Measurements from ENCODE around the gene ADM.

DNA sequence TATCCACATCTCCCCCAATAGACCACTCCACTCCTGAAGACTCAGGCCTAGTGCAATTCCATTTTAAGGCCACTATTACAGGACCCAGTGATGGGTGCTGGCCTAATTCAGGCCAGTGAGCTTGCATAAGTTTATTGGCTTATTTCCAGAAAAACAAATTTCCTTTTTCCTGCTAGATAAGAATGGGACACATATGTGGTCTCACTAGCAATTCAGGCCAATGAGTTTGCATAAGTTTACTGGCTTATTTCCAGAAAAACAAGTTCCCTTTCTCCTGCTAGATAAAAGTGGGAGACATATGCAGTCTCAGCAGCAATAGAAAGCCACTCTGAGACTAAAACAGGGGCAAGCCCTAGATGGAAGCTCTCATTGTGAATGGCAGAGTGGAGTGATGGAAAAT is 22.4 kb downstream of the ADM start:
- TF ChIP-seq, protein P1, sequence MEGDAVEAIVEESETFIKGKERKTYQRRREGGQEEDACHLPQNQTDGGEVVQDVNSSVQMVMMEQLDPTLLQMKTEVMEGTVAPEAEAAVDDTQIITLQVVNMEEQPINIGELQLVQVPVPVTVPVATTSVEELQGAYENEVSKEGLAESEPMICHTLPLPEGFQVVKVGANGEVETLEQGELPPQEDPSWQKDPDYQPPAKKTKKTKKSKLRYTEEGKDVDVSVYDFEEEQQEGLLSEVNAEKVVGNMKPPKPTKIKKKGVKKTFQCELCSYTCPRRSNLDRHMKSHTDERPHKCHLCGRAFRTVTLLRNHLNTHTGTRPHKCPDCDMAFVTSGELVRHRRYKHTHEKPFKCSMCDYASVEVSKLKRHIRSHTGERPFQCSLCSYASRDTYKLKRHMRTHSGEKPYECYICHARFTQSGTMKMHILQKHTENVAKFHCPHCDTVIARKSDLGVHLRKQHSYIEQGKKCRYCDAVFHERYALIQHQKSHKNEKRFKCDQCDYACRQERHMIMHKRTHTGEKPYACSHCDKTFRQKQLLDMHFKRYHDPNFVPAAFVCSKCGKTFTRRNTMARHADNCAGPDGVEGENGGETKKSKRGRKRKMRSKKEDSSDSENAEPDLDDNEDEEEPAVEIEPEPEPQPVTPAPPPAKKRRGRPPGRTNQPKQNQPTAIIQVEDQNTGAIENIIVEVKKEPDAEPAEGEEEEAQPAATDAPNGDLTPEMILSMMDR (IDR thresholded peaks at IDR 0.05): no peak
- no peak for TF ChIP-seq ZFX (IDR thresholded peaks at IDR 0.05; ENCODE audit: borderline replicate concordance)
